ENCODE data around the gene RORC. TPM values are rescaled to one million over a fixed set of nuclear protein-coding genes. Genes with fewer than 3 reads are reported as not detected.

RORC gene
- total RNA-seq, 2 donors from 2014 or later, result not detected

DNA sequence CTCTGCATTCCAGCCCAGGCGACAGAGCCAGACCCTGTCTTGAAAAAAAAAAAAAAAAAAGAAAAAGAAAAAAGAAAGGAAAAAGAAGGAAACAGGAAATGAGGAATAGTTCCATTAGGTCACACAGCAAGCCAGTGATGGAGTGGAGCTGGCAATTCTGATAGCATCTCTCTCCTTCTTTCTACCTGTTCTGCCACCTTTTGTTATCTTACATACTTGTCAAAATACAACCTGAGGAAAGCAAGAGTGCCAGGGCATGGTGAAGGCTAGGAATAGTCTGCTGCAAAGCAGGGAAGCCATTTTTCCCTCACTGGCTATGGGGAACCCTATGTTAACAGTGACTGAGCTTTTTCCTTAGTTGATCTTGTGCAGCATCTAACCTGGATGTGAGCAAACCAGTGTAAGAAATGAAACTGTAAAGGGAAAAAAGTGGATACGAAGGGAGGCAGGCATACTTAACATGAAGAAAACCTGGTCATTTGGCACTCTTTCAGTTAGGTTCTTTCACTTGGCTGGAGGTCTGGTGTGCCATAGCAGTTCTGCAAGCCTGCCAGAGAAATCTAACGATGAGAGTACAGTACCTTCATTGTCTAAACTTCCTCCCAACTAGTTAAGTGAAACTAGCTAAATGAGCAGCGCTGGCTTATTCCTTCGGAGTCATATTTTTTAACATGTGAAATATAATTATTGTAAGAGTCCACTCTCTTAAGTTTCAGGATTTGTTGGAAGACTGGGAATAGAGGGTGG lies 39.9 kb upstream of the RORC start:
- H3K9me3 Mint-ChIP-seq, result no peaks in the 10 kb centered on the region
- H3K27me3 Mint-ChIP-seq (ENCODE audit: insufficient read depth), result peaks cover 17% of the 10 kb centered on the region
- Histone ChIP-seq H3K9me3 (ENCODE audit: control insufficient read depth, low read length) (no peaks in the 10 kb centered on the region), H3K4me1 (ENCODE audit: control insufficient read depth, insufficient read depth, low read length) (no peaks in the 10 kb centered on the region), H3K27me3 (ENCODE audit: control insufficient read depth, insufficient read depth, low read length, poor library complexity, severe bottlenecking) (no peaks in the 10 kb centered on the region), H3K36me3 (ENCODE audit: control insufficient read depth, insufficient read depth, low read length) (no peaks in the 10 kb centered on the region), H3K4me3 (ENCODE audit: low read length) (no peak overlapping the region), H3K27ac (ENCODE audit: low read depth, low read length) (no peak overlapping the region), H3K9ac (ENCODE audit: extremely low read depth, low read length, poor library complexity, severe bottlenecking) (no peak overlapping the region)
- H3K4me3 Mint-ChIP-seq, result no peak overlapping the region
- TF ChIP-seq, protein P1, sequence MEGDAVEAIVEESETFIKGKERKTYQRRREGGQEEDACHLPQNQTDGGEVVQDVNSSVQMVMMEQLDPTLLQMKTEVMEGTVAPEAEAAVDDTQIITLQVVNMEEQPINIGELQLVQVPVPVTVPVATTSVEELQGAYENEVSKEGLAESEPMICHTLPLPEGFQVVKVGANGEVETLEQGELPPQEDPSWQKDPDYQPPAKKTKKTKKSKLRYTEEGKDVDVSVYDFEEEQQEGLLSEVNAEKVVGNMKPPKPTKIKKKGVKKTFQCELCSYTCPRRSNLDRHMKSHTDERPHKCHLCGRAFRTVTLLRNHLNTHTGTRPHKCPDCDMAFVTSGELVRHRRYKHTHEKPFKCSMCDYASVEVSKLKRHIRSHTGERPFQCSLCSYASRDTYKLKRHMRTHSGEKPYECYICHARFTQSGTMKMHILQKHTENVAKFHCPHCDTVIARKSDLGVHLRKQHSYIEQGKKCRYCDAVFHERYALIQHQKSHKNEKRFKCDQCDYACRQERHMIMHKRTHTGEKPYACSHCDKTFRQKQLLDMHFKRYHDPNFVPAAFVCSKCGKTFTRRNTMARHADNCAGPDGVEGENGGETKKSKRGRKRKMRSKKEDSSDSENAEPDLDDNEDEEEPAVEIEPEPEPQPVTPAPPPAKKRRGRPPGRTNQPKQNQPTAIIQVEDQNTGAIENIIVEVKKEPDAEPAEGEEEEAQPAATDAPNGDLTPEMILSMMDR (conservative IDR thresholded peaks at IDR 0.05), result no peak
- DNase-seq, result no peak
- no peak overlapping the region for H3K27ac Mint-ChIP-seq
- peaks cover 22% of the 10 kb centered on the region for H3K4me1 Mint-ChIP-seq
- H3K36me3 Mint-ChIP-seq (ENCODE audit: low read depth), result peaks cover 9% of the 10 kb centered on the region
- 77 to 80% methylated on average over 2 to 5 of the region's 5 CpGs for WGBS, 2 experiments (ENCODE audit: insufficient coverage in 1 of 2, insufficient read length in 1 of 2)

DNA sequence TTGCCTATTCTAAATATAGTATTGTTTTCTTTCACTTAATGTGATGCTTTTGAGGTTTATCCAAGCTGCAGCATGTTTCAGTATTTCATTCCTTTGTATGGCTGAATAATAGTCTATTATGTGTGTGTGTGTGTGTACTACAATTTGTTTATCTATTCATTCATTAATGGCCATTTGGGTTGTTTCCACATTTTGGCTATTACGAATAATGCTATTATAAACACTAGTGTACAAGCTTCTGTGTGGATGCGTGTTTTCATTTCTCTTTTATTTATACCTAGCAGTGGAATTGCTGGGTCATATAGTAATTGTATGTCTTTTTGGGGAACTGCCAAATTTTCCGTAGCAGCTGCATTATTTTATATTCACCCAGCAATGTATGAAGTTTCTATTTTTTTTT lies 36.9 kb upstream of the RORC start:
- Histone ChIP-seq H3K36me3 (ENCODE audit: control insufficient read depth, insufficient read depth, low read length) (no peaks in the 10 kb centered on the region), H3K4me3 (ENCODE audit: low read length) (no peak overlapping the region), H3K27me3 (ENCODE audit: control insufficient read depth, insufficient read depth, low read length, poor library complexity, severe bottlenecking) (no peaks in the 10 kb centered on the region), H3K9ac (ENCODE audit: extremely low read depth, low read length, poor library complexity, severe bottlenecking) (no peak overlapping the region), H3K4me1 (ENCODE audit: control insufficient read depth, insufficient read depth, low read length) (no peaks in the 10 kb centered on the region), H3K9me3 (ENCODE audit: control insufficient read depth, low read length) (no peaks in the 10 kb centered on the region), H3K27ac (ENCODE audit: low read depth, low read length) (no peak overlapping the region)
- H3K36me3 Mint-ChIP-seq (ENCODE audit: low read depth), result no peaks in the 10 kb centered on the region
- no peaks in the 10 kb centered on the region for H3K9me3 Mint-ChIP-seq
- WGBS, 2 experiments (ENCODE audit: insufficient coverage in 1 of 2, insufficient read length in 1 of 2), result 100% methylated on average over 1 of the region's 3 CpGs; no CpG with 5 or more reads in 1 of the 2 experiments
- H3K4me1 Mint-ChIP-seq, result peaks cover 21% of the 10 kb centered on the region
- H3K4me3 Mint-ChIP-seq, result no peak overlapping the region
- H3K27ac Mint-ChIP-seq, result no peak overlapping the region
- DNase-seq, result no peak
- TF ChIP-seq, protein P1 (conservative IDR thresholded peaks at IDR 0.05), result no peak
- peaks cover 39% of the 10 kb centered on the region for H3K27me3 Mint-ChIP-seq (ENCODE audit: insufficient read depth)

DNA sequence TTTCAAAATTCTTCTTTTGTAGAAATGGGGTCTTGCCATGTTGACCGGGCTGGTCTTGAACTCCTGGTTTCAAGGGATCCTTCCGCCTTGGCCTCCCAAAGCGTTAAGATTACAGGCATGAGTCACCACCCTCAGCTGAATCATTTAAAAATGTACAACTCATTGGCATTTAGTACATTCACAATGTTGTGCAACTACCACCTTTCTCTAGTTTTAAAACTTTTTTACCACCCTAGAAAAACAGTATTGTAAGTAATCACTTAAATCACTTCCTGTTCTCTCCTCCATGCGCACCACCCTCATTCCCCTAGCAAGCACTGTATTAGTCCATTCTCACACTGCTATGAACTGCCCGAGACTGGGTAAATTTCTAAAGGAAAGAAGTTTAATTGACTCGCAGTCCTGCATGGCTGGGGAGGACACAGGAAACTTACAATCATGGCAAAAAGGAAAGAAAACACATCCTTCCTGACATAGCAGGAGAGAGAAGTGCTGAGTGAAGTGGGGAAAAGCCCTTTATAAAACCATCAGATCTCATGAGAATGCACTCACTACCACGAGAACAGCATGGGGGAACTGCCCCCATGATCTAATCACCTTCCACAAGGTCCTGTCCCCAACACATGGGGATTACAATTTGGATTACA lies 36.3 kb upstream of the RORC start:
- no peak overlapping the region for H3K4me3 ChIP-seq (ENCODE audit: low read length)
- H3K27ac ChIP-seq (ENCODE audit: low read depth, low read length), result no peak overlapping the region
- no peaks in the 10 kb centered on the region for H3K9me3 ChIP-seq (ENCODE audit: control insufficient read depth, low read length)
- no peak overlapping the region for H3K9ac ChIP-seq (ENCODE audit: extremely low read depth, low read length, poor library complexity, severe bottlenecking)
- TF ChIP-seq, protein P1 (conservative IDR thresholded peaks at IDR 0.05), result no peak
- Mint-ChIP-seq H3K9me3 (no peaks in the 10 kb centered on the region), H3K27me3 (ENCODE audit: insufficient read depth) (peaks cover 43% of the 10 kb centered on the region), H3K36me3 (ENCODE audit: low read depth) (no peaks in the 10 kb centered on the region), H3K4me3 (no peak overlapping the region), H3K4me1 (peaks cover 15% of the 10 kb centered on the region), H3K27ac (no peak overlapping the region)
- DNase-seq, result no peak
- 90 to 95% methylated on average over 4 to 7 of the region's 7 CpGs for WGBS, 2 experiments (ENCODE audit: insufficient coverage in 1 of 2, insufficient read length in 1 of 2)
- H3K27me3 ChIP-seq (ENCODE audit: control insufficient read depth, insufficient read depth, low read length, poor library complexity, severe bottlenecking), result no peaks in the 10 kb centered on the region
- no peaks in the 10 kb centered on the region for H3K36me3 ChIP-seq (ENCODE audit: control insufficient read depth, insufficient read depth, low read length)
- H3K4me1 ChIP-seq (ENCODE audit: control insufficient read depth, insufficient read depth, low read length), result no peaks in the 10 kb centered on the region

Measured in endodermal cell (in vitro differentiated cells).